Effector memory CD4-positive, alpha-beta T cell (primary cell): Measurements from ENCODE around the gene SUPT6H.

Source experiments
- DNase-seq, 3 donors: peaks; one replicate each; pipeline ENCODE4 v3.0.0-alpha.2; 2020
- H3K27ac ChIP-seq: 2 replicates; pipeline ENCODE4 v1.7.0; 2013; ENCODE audit warnings: mild to moderate bottlenecking, low read length, moderate library complexity; ENCODE audit not compliant: insufficient read depth, poor library complexity, severe bottlenecking
- H3K27me3 ChIP-seq: replicated peaks from 2 replicates; pipeline ENCODE4 v1.7.0; 2013; ENCODE audit warnings: mild to moderate bottlenecking, low read length; ENCODE audit not compliant: insufficient read depth, control insufficient read depth, poor library complexity, severe bottlenecking
- H3K36me3 ChIP-seq: 2 replicates; pipeline ENCODE4 v1.7.0; 2013; ENCODE audit warnings: mild to moderate bottlenecking, low read length, moderate library complexity; ENCODE audit not compliant: control insufficient read depth, insufficient read depth
- H3K4me1 ChIP-seq: 2 replicates; pipeline ENCODE4 v1.7.0; 2013; ENCODE audit warnings: low read length, mild to moderate bottlenecking; ENCODE audit not compliant: control insufficient read depth, insufficient read depth, poor library complexity, severe bottlenecking
- H3K4me3 ChIP-seq: 2 replicates; pipeline ENCODE4 v1.7.0; 2013; ENCODE audit warnings: low read length, low read depth, mild to moderate bottlenecking; ENCODE audit not compliant: insufficient read depth, poor library complexity, severe bottlenecking
- H3K9me3 ChIP-seq: 2 replicates; pipeline ENCODE4 v1.7.0; 2013; ENCODE audit warnings: mild to moderate bottlenecking, low read length, moderate library complexity; ENCODE audit not compliant: control insufficient read depth

The SUPT6H gene

DNA sequence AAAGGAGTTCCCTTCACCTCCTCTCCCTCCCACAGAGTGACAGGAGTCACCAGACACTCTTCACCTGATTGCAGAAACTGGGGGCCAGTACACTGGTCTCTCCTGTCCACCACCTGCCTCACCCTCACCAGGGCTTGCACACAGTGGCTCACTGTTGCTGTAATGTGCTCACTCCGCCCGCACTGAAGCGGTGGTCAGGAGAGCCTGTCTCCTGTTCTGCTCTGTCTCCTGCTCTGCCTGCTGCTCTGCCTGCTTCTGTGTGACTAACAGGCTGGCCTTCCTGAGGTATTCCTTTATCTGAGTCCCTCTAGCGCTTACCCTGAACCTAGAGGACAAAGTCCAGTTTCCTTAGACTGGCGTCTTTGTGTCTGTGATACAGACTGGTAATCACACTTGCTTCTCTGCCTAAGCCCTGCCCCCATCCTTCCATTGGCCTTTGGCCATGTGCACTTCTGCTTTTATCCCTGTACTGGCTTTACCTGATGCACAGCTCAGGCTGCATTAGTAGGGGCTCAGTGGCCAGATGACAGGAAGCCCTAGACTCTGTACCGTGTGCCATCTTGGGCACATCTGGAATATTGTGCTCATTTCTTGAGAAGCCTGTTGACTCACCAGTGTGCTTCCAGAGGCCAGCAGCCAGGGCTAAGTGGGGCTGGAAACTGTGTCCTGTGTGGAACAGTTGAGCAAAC, 36.4 kb downstream of the SUPT6H start:
- Histone ChIP-seq H3K9me3 (no peaks in the 10 kb centered on the region), H3K27ac (no peak overlapping the region)

GRCh38 chr17:28700278-28700677, 38.3 kb downstream of the SUPT6H start:
- no peaks in the 10 kb centered on the region for H3K4me1 ChIP-seq
- no peaks in the 10 kb centered on the region for H3K9me3 ChIP-seq
- no peak overlapping the region for H3K4me3 ChIP-seq
- H3K27ac ChIP-seq, result no peak overlapping the region
- no peaks in the 10 kb centered on the region for H3K27me3 ChIP-seq
- peaks cover 73% of the 10 kb centered on the region for H3K36me3 ChIP-seq
- no peak for DNase-seq

More for the DNA sequence above, 36.4 kb downstream of the SUPT6H start:
- no peak overlapping the region for H3K4me3 ChIP-seq
- H3K4me1 ChIP-seq, result no peaks in the 10 kb centered on the region
- H3K36me3 ChIP-seq, result peaks cover 92% of the 10 kb centered on the region
- DNase-seq, result no peak
- H3K27me3 ChIP-seq, result no peaks in the 10 kb centered on the region

DNA sequence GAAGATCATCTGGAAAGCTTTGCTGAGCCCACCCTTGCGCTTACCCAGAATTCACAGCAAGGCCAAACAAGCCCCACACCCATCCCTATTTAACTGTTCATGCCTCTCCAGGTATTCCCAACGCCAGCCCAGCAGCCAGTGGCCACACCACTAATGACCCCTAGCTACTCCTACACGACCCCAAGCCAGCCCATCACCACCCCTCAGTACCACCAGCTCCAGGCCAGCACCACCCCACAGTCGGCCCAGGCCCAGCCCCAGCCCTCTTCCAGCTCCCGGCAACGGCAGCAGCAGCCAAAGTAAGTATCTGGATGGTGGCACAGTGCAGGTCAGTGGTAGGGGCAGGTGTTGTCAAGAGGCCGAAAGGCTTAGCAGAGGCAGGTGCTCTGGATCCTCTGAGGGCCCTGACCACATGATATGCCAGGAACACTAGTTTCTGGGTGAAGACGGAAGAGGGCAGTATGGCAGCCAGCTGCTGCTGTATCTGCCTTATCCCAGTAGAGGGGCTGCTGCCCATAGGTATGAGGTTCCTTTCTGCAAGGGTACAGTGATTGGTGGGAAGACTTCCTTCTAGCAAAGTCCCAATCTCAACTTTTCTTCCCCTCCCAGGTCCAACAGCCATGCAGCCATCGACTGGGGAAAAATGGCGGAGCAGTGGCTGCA, 39.0 kb downstream of the SUPT6H start:
- Histone ChIP-seq H3K27ac (no peak overlapping the region), H3K27me3 (no peaks in the 10 kb centered on the region), H3K36me3 (peaks cover 76% of the 10 kb centered on the region), H3K4me3 (no peak overlapping the region), H3K9me3 (no peaks in the 10 kb centered on the region), H3K4me1 (no peaks in the 10 kb centered on the region)
- no peak for DNase-seq

- no peak for DNase-seq
- Histone ChIP-seq H3K9me3 (no peaks in the 10 kb centered on the region), H3K27me3 (no peaks in the 10 kb centered on the region), H3K4me1 (no peaks in the 10 kb centered on the region), H3K27ac (no peak overlapping the region), H3K4me3 (no peak overlapping the region), H3K36me3 (peaks cover 64% of the 10 kb centered on the region)
These were observed 40.2 kb downstream of the SUPT6H start for GRCh38 chr17:28702026-28702751.

GRCh38 chr17:28702752-28703150, 40.7 kb downstream of the SUPT6H start:
- Histone ChIP-seq H3K27ac (no peak overlapping the region), H3K27me3 (no peaks in the 10 kb centered on the region), H3K36me3 (peaks cover 58% of the 10 kb centered on the region), H3K4me1 (no peaks in the 10 kb centered on the region), H3K9me3 (no peaks in the 10 kb centered on the region), H3K4me3 (no peak overlapping the region)
- no peak for DNase-seq

GRCh38 chr17:28703552-28704218, 41.7 kb downstream of the SUPT6H start:
- H3K36me3 ChIP-seq, result peaks cover 49% of the 10 kb centered on the region
- DNase-seq, result no peak
- H3K9me3 ChIP-seq, result no peaks in the 10 kb centered on the region
- H3K27me3 ChIP-seq, result no peaks in the 10 kb centered on the region
- H3K4me3 ChIP-seq, result no peak overlapping the region
- H3K4me1 ChIP-seq, result no peaks in the 10 kb centered on the region
- no peak overlapping the region for H3K27ac ChIP-seq

DNA sequence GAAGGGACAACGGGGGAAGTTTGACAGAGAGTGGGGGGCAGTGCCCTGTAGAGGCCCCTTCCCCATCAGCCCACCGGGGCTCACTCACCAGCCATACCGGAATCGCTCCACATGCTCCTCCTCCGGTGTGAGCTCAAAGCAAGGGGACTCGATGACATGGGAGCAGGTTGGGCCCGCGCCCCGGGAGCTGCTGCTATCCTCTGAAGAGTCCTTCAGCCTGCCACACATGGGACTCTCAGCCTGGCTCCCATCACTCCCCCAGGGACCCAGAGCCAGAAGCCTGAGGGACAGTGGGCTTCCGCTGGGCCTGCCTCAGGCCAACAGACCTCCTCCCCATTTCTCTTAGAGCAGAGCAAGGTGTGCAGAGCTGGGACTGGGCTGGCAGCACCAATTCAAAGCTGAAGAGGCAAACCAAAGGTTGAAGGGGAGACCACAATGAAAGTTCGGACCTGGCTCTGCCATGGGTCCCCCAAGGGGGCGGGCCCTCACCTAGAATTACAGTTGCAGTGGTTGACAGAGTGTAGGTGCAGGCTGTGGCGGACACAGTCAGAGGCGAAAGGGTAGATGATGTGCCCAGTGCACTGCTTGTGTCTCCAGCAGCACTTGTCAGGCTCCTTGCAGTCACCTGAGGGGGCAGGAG, 42.3 kb downstream of the SUPT6H start:
- H3K36me3 ChIP-seq, result peaks cover 43% of the 10 kb centered on the region
- H3K4me1 ChIP-seq, result no peaks in the 10 kb centered on the region
- no peak overlapping the region for H3K4me3 ChIP-seq
- H3K27me3 ChIP-seq, result no peaks in the 10 kb centered on the region
- no peak overlapping the region for H3K27ac ChIP-seq
- H3K9me3 ChIP-seq, result no peaks in the 10 kb centered on the region
- DNase-seq, result no peak

- peaks cover 34% of the 10 kb centered on the region for H3K36me3 ChIP-seq
- no peaks in the 10 kb centered on the region for H3K27me3 ChIP-seq
- no peak for DNase-seq
- no peak overlapping the region for H3K4me3 ChIP-seq
- no peaks in the 10 kb centered on the region for H3K9me3 ChIP-seq
- no peak overlapping the region for H3K27ac ChIP-seq
- no peaks in the 10 kb centered on the region for H3K4me1 ChIP-seq
These were observed 43.2 kb downstream of the SUPT6H start for GRCh38 chr17:28705074-28705659.

- no peak overlapping the region for H3K4me3 ChIP-seq
These were observed 43.8 kb downstream of the SUPT6H start for GRCh38 chr17:28705728-28706334.

More at GRCh38 chr17:28705728-28706334, 43.8 kb downstream of the SUPT6H start:
- Histone ChIP-seq H3K27ac (no peak overlapping the region), H3K4me1 (peaks cover 4% of the 10 kb centered on the region), H3K27me3 (no peaks in the 10 kb centered on the region), H3K9me3 (no peaks in the 10 kb centered on the region), H3K36me3 (peaks cover 28% of the 10 kb centered on the region)
- no peak for DNase-seq
